HG03108 (cell line): ENCODE data around the gene ANP32B.
"Not testable (repeated sequence)": the region's sequence is repeated elsewhere in the genome, so short reads cannot be mapped to it uniquely, and the experiment has no call there.

Experiments used
- ATAC-seq: cut with Tn5 transposase; IDR thresholded peaks from one replicate; pipeline ENCODE4 v1.9.1; 2021; ENCODE audit warnings: moderate library complexity; ENCODE audit not compliant: unreplicated experiment

The ANP32B gene

DNA sequence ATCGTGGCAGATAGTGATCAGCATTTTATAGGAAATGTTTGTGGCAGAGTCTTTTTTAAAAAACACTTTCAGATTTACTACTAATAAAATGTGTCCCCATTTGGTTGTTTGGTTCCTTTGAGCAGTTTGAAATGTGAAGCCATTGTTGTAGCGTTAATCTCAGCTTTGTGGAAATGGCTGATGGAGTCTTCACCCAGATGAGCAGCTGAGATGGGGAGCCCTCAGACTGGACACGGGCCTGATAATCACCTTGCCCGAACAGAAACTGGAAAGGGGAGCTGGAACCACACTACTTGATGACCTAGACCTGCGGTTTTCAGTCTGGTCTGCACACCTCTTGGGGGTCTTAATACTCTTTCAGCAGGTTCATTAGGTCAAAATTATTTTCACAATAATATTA lies 20.6 kb upstream of the ANP32B start:
- no peak for ATAC-seq

DNA sequence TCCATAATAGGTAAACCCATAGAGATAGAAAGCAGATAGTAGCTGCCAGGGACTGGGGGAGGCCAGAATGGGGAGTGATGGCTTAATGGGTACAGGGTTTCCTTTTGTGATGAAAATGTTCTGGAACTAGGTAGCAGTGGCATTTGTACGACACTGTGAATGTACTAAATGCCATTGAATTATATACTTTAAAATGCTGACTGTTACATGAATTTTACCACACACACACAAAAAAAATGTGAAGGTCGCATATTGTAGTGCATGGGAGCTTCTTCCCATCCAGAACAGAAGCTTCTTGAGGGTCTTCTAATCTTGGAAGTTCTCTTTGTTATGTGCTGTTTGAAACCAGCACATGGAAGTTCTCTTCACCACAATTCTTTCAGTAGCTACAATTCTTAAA lies 19.9 kb upstream of the ANP32B start:
- ATAC-seq = no peak

DNA sequence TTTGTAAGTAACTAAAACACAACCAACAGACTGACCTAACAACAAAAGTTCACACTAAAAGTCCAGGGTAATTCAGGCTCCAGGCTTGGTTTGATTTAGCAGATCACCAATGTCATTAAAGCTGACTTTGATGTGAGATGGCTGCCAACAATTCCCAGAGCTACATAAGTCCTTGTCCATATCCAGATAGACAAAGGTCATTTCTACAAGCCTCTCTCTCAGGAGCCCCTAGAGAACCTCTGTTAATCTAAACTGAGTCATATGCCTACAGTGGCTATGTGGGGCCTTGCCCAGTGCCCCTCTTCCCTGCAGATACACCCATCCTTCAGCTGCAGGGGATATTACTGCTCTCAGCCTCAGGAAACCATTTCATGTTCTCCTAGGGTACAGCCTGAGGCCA lies 18.2 kb upstream of the ANP32B start:
- no peak for ATAC-seq

DNA sequence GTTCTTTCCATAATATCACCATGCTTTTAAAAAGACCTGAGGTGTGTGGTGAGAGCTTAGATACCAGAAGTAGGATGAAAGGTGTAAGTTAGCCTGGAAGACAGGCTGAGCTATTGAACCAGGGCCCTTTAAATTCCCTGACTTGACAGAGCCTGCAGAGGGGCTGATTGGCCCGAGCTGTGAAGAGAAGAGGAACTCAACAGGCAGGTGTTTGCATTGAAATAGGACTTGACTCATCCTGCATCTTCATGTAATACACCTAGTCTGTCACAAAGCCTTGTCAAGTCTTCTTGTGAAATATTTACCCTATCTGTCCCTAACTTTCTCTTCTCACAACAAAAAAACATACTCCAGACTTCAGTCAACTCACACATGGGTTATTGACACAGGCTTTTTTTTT lies 16.6 kb upstream of the ANP32B start:
- ATAC-seq = no peak

DNA sequence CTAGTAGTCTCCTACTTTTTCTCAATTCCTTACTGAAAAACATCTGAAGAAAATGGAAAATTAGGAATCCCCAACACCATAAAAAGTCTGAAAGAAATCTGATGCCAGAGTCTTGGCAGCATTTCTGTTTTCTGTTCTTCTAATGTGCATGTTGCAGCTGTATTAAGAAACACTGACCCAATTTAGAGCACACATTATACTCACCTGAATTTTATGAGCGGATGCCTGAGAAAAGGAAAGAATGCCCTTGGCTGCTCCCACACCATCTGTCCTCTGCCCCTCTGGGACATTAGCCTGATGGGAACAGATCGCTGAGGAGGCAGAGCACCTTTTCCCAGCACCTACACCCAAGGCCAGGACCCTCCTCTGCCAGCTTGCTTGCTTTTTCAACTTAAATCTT lies 14.1 kb upstream of the ANP32B start:
- ATAC-seq = no peak

DNA sequence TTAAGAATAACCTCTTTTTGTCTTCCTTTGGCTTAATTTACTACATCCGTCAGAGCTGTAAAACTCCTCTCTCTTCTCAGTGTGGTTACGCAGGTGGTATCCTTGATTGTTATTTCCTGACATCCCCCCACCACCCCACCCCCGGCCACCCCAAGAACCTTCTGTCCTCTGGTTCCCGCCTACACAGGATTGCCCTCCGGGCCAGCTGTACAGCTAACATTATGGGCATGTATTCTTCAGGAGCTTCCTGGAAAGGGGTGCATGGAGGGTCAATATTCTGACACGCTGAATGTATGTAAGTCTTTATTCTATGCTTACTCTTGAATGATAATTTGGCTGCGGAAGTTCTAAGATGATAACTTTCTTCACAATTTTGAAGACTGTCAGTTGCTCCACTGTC lies 13.0 kb upstream of the ANP32B start:
- ATAC-seq = no peak

DNA sequence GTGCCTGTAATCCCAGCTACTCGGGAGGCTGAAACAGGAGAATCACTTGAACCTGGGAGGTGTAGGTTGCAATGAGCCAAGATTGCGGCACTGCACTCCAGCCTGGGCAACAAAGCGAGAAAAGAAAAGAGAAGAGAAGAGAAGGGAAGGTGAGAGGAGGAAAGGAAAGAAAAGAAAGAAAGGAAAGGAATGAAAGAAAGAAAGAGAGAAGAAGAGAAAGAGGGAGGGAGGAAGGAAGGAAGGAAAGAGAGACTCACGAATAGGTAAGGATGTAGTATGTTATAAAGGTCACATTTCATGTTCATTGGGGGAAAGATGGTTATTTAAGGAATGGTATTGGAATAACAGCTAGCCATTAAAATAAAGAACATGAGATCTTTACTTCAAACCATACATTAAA lies 10.4 kb upstream of the ANP32B start:
- ATAC-seq = no peak

DNA sequence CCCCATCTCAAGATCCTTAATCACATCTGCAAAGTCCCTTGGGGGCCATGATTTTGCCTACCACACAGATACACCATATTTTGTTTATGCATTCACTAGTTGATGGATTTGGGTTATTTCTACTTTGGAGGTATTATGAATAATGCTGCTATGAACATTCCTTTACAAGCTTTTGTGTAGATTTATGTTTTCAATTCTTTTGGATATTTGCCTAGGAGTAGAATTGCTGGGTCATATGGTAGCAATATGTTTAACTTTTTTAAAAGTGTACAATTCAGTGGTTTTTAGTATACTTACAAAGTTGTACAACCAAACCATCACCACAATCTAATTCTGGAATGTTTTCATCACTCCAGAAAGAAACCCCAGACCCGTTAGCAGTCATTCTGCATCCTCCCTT lies 7.8 kb upstream of the ANP32B start:
- ATAC-seq = no peak

DNA sequence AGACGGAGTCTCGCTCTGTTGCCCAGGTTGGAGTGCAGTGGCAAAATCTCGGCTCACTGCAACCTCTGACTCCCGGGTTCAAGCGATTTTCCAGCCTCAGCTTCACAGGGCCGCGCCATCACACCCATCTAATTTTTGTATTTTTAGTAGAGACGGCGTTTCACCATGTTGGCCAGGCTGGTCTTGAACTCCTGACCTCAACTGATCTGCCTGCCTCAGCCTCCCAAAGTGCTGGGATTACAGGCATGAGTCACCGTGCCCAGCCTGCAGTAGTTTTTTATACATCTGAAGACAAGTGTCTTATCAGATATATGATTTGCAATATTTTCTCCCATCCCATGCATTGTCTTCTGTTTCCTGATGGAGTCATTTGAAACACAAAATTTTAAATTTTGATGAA lies 6.5 kb upstream of the ANP32B start:
- not testable (repeated sequence) for ATAC-seq

DNA sequence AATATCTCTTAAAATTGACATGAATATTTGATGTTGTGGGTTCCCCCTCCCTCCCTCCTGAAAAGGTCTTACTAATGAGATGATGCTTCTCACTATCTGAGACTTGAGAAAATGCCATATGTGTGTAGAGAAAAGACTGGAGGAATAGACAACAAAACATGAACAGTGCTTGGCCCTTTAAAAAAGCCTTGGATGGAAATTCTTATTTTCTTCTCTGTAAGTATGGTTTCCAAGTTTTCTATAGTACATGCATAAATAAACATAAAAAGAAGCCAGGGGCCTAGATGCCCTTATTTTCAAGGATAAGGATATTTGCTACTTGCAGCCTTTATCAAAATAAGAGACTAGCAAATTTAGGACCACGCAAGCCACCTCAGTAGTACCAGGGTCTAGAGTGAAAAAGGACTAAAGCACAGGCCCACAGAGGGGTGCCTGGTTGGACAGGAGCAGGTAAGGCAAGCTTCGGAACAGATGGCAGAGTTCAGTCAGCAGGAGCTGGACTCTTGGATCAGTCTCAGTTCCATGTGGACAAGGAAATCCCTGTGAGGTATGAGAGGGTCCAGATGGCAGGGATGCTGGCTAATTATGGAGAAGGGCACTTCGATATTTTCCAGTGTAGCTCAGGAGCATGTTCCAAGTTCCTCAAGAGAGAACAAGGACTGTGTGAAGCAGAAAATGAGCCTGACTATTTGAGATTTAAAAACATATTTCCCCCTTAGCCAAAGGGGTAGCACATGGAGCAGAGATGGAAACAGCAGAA lies 4.6 kb upstream of the ANP32B start:
- ATAC-seq = no peak

DNA sequence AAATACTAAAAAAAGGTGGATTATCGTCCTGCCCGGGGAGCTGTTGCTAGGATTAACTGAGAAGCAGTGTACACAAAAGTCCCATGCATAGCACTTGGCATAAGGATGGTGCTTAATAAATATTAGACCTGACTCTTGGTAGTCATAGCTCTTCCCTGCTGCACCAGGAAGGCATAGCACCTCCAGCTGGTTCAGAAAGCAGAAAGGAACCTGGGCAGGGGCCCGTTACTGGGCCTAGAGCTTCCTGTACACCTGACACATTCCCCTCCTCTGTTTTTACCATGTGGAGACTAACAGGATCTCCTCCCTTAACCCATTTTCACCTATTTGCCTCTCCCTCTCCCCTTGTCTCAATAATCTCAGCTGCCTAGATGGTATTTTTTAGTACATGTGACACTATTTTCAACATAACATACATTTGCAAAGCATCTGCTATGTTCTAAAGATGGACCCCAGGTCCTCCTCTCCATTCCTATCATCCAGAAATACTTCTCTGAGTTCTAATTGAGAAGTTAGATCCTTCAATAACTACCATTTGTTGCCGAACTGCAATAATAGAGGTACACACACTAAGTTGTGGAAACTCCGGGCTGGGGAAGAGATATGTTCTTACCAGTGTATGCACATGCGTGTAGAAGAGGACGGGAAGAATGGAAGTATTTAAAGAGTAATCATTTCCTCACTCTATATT lies 3.2 kb upstream of the ANP32B start:
- no peak for ATAC-seq

DNA sequence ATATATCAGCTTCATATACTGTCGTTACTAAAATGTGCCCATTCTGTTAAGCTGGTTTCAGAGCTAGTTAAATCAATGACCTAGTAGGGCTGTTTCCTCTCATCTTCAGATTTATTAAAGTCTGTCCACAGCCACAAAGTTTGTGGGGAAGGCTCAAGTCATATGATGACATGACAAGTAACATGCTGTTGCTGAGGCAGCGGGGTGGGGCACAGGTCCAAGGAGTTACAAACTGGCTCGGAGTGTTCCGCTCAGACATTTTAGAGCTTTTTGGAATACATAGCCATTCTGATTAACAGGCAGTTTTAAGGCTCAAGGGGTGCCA lies 2.7 kb upstream of the ANP32B start:
- no peak for ATAC-seq

DNA sequence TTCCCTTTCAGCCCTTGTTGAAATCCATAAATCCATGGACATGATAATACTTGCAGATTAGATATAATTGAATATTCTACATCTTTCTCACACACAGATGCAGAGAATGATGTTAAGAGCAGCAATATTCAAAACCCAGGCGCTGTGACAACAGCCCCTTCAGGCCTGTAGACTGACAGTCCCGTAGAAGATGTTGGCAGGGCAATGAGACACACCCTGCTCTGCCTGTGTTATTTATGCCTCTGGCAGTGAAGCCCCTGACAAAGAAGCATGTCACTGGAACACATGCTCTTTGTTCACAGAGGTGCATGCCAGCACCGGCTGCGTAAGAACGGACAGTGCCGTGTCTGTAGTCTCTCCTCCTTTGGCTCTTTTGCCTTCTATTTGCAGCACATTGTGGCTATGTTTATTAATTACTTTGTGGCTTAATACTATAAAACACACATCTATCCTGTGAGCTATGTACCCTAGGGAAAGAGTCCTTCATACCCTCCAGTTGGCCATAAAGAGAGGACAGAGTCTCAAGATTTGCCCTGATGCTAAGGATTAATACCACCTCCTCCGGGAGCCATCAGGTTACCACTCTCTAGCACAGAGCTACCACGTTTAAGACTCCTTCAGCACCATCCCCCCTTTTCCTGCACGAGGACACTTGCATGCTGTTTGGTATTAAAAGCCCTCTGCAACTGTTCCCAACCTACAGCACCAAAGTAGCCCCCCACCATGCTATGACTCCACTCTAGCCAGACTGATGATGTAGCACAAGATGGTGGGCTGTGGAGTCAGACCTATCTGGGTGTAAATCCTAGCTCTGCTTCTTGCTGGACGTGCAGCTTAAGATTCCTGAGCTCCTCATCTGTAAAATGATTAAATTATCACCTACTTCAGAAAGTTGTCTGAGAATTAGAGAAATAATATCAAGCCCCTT lies 2.0 kb upstream of the ANP32B start:
- no peak for ATAC-seq

DNA sequence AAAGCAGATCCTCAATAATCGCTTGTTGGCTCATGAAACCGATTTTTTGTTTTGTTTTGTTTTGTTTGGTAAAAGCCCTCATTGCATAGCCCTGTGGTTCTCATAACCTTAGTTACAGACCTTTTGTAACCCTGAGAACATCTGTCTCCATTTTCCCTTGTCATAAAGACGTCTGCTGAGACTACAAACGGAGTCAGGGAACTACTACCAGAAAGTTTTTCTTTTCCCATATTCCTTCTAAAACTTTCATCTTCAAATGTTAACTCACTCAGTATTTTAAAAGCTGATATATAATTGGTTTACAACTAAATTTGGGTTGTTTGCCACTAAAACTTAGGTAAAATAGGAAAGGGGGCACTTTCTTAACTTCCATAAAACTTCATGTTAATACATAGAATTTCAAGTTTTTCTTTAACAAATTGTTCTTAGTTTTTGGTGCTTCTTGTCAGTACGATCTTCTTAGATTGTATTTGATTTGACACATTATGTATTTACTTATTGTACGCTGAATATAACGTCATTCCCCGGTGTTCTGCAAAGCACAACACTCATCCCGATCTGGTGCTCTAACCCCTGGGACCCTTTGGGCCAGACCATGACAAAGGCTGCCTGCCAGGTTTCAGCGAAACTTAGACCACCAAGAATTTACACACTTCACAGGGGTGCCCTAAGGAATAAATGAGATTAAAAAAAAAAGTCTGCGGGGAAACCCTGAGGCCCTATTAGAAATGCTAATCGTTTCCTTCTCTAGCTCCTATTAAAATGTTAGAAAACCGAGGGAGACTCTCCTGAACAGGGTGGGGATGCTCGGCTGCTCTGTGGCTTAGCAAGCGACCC lies 1.1 kb upstream of the ANP32B start:
- ATAC-seq = no peak

DNA sequence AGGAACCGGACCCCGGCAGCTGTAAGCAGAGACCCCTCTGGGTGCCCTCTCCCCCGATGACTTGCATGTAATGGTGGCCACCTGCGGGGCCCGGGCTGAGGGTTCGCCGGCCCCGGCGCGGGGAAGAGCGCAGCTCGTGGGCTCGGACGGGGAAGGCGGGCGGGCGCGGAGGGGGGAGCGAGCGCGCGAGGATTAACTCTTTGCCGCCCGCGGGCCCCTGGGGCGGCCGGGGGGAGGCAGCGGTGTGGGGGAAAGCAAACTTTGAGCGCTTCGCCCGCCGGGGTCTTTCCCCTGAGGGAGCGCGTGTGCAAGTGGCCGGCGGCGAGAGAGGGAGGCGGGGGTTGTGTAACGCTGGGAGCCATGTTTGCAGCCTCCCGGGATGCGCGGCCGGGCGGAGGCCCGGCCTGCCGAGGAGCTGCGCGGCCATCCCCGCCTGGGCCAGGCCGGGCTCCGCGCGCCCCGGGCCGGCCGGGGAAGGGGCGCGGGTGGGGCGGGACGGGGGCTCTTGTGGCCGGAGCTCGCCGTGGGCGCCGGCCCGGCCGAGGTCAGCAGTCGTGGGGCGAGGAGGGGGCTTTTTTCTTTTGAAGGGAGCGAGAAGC lies 547 bp downstream of the ANP32B start:
- ATAC-seq = no peak

DNA sequence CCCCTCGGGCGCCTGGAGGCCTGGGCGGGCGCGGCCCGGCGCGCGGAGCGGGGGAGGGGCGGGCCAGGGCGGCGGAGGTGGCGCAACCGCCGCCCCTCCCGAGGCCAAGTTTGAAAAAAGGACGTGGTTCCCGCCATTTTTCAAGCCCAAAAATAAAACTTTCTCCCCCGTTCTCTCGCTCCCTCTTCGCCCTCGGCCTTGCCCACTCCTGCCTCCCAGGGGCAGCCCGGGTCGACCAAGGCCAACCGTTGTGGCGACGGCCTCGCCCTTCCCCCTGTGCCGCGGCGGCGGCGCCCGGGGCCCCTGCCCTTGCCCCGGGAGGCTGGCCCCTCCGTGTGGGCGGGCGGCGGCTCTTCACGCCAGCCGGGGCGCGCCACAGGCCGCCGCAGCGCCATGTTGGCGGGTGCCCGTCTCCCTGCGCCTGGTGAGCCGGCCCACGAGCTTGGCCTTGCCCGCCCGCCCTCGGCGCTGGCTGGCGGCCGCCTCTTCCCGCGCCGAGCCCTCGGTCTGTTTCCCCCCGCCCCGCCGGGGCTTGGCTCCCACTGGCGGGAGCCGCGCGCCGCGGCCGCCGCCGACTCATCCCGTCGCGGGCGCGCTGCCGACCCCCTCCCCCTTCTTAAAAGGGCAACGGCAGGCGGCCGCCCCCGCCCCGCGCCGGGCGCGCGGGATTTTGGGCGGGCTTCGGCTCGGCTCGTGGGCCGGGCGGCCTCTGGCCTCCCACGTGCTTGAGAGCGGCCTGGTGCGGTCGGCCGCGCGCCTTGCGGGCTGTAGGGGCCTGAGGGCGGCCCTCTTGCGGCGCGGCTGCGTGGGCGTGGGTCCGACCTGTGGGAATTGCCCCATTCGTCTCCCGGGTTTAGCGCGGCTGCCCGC lies 1.3 kb downstream of the ANP32B start:
- no peak for ATAC-seq

DNA sequence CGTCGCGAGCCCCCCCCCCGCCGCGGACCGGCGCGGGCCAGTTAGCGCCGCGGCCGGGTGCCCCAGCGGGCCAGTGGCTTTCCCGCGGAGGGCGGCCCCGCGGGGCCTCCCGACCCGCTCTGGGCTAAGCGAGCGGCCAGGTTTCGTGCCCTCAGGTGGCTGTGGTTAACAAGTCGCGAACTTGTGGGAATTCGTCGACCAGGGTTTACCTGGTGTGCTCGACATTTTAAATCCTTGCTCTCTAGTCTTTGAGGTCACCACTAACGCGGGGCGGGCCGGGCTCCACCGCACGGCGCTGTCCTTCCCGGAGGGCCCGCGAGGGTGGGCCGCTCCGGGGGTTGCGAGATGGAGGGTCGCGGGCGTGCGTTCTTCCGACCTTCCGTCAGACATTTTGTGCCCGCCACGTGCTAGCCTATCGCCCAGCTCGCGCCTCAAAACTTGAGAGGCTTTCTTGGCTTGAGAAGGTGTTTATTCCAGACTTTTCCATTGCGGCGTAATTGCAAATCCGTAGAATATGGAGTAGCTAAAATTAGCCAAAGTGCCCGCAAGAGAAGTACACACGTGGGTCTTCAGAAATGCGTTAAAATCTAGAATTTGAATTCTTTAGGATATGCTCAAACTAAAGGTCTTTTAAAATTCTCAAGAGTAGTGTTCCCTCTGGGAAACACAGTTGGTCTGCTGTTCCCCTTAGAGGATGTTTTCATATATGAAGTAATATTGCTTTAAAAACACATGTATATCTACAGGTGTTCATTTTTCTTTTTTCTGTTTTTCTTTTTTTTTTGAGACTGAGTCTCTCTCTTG lies 2.1 kb downstream of the ANP32B start:
- no peak for ATAC-seq

DNA sequence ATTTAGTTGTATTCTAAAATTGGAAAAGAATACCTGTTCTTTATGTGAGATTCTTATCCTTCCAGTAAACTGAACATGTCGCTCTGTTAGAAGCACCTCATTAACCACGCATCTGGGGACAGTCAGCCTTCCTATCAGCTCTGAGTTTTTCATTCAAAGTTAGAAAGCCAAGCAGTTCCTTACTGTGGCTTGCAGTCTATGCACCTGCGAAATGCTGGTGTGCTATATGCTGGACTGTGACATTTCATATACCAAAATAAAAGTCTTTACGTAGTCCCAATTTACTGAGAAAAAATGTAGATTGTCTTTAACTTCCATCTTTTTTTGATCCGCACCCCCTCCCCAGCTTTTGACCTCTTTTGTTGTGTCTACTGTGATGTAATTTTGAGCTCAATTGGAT lies 4.3 kb downstream of the ANP32B start:
- ATAC-seq = no peak

DNA sequence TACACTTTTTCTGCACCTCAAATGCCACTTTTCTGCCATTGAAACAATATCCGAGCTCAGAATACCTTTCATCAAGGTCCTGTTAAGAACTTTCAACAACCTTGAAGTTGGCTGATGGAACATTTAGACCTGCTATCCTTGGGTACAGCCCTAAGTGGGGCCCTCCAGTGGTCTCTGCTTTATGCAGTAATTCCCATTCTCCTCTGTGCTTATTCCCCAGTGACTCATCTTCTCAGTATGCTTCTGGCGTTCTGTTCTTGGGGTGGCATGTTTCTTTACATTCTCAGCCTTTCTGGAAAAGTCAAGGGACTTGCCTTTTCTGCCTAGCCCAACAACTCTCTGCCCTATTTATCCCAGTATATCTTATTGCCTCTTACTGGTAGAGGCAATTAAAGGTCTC lies 7.1 kb downstream of the ANP32B start:
- ATAC-seq = no peak
